NCI-H2081 treated with DMSO at 0.1 percent for 48 hours (cell line): ENCODE results near the gene SLC66A2.
A peak's percentile ranks its signal among the peaks of the same experiment; 100 is the strongest.

ENCODE experiments used
- DNase-seq: peaks from one replicate; lab custom pipeline; 2025; lab: John Stamatoyannopoulos, UW

The SLC66A2 gene

GRCh38 chr18:79937103-79937860 lies 14.2 kb downstream of the SLC66A2 start:
- no peak for DNase-seq

GRCh38 chr18:79936641-79937040 lies 14.8 kb downstream of the SLC66A2 start:
- no peak for DNase-seq

- no peak for DNase-seq
Measured at GRCh38 chr18:79935925-79936324, 15.5 kb downstream of the SLC66A2 start.

- no peak for DNase-seq
Measured at GRCh38 chr18:79935499-79935898, 16.0 kb downstream of the SLC66A2 start.

- DNase-seq, result no peak
Measured at GRCh38 chr18:79935098-79935480, 16.4 kb downstream of the SLC66A2 start.

- no peak for DNase-seq
Measured at GRCh38 chr18:79934311-79935097, 16.9 kb downstream of the SLC66A2 start.

GRCh38 chr18:79933765-79934164 lies 17.7 kb downstream of the SLC66A2 start:
- no peak for DNase-seq

GRCh38 chr18:79932907-79933306 lies 18.5 kb downstream of the SLC66A2 start:
- no peak for DNase-seq

GRCh38 chr18:79931475-79931874 lies 20.0 kb downstream of the SLC66A2 start:
- DNase-seq, result no peak

- no peak for DNase-seq
Measured at GRCh38 chr18:79930020-79930642, 21.3 kb downstream of the SLC66A2 start.

- no peak for DNase-seq
Measured at GRCh38 chr18:79928563-79928960, 22.9 kb downstream of the SLC66A2 start.

GRCh38 chr18:79927607-79928562 lies 23.6 kb downstream of the SLC66A2 start:
- DNase-seq, result no peak

- DNase-seq, result no peak
Measured at GRCh38 chr18:79926715-79927606, 24.5 kb downstream of the SLC66A2 start.

- DNase-seq, result no peak
Measured at GRCh38 chr18:79926306-79926705, 25.1 kb downstream of the SLC66A2 start.

GRCh38 chr18:79924814-79925731 lies 26.4 kb downstream of the SLC66A2 start:
- DNase-seq, result peak; percentile 19

GRCh38 chr18:79923896-79924585 lies 27.4 kb downstream of the SLC66A2 start:
- DNase-seq, result no peak

- no peak for DNase-seq
Measured at GRCh38 chr18:79922971-79923411, 28.5 kb downstream of the SLC66A2 start.

- no peak for DNase-seq
Measured at GRCh38 chr18:79921984-79922965, 29.2 kb downstream of the SLC66A2 start.
